RWPE2 (cell line): ENCODE data around the gene CCND2.

Experiments used
- ATAC-seq: fragments of 200-7000 bp; cut with Tn5 transposase; 3 replicates; pipeline ENCODE4 v1.9.1; 2021; ENCODE audit warnings: low read depth
- DNase-seq: peaks from one replicate; pipeline ENCODE4 v3.0.0-alpha.2; 2020; ENCODE audit warnings: low spot score
- H3K27ac ChIP-seq: fragments of 450-650 bp; 2 replicates; pipeline ENCODE4 v1.5.1; 2017; ENCODE audit warnings: mild to moderate bottlenecking; ENCODE audit not compliant: poor library complexity, severe bottlenecking
- H3K27me3 ChIP-seq: fragments of 250-450 bp; sonication (Bioruptor Pico); 2 replicates; pipeline ENCODE4 v1.5.1; 2021; ENCODE audit warnings: mild to moderate bottlenecking, moderate library complexity; ENCODE audit not compliant: insufficient read depth, poor library complexity, severe bottlenecking
- H3K36me3 ChIP-seq: fragments of 250-450 bp; sonication (Bioruptor Pico); 2 replicates; pipeline ENCODE4 v1.5.1; 2020; ENCODE audit warnings: low read depth, mild to moderate bottlenecking, moderate library complexity
- H3K4me1 ChIP-seq: fragments of 250-450 bp; sonication (Bioruptor Pico); 2 replicates; pipeline ENCODE4 v1.5.1; 2021; ENCODE audit warnings: mild to moderate bottlenecking, moderate library complexity; ENCODE audit not compliant: insufficient read depth, poor library complexity, severe bottlenecking
- H3K4me3 ChIP-seq: fragments of 250-450 bp; sonication (Bioruptor Pico); 2 replicates; pipeline ENCODE4 v1.5.1; 2021; ENCODE audit warnings: mild to moderate bottlenecking, moderate library complexity; ENCODE audit not compliant: severe bottlenecking
- H3K9me3 ChIP-seq: fragments of 250-450 bp; sonication (Bioruptor Pico); 2 replicates; pipeline ENCODE4 v1.5.1; 2021; ENCODE audit warnings: mild to moderate bottlenecking, moderate library complexity; ENCODE audit not compliant: severe bottlenecking
- TF ChIP-seq, protein P1 (sequence below): fragments of 450-650 bp; IDR thresholded peaks from one replicate; pipeline ENCODE4 v1.5.1; 2017; ENCODE audit warnings: mild to moderate bottlenecking, moderate library complexity; ENCODE audit not compliant: poor library complexity, severe bottlenecking

The CCND2 gene

GRCh38 chr12:4320853-4321701, 47.5 kb downstream of the CCND2 start, which contains the start of gene TIGAR:
TSS of gene TIGAR (plus strand) at chr12:4321213. CDS start at chr12:4321272, 59 bp downstream.
- peak within 1 kb of the TSS; percentile 56 for H3K27ac ChIP-seq
- DNase-seq = peak; percentile 95
- no peaks in the 10 kb centered on the region for H3K9me3 ChIP-seq
- peak; percentile 96 for ATAC-seq
- peaks cover 22% of the 10 kb centered on the region for H3K36me3 ChIP-seq
- TF ChIP-seq, protein P1, sequence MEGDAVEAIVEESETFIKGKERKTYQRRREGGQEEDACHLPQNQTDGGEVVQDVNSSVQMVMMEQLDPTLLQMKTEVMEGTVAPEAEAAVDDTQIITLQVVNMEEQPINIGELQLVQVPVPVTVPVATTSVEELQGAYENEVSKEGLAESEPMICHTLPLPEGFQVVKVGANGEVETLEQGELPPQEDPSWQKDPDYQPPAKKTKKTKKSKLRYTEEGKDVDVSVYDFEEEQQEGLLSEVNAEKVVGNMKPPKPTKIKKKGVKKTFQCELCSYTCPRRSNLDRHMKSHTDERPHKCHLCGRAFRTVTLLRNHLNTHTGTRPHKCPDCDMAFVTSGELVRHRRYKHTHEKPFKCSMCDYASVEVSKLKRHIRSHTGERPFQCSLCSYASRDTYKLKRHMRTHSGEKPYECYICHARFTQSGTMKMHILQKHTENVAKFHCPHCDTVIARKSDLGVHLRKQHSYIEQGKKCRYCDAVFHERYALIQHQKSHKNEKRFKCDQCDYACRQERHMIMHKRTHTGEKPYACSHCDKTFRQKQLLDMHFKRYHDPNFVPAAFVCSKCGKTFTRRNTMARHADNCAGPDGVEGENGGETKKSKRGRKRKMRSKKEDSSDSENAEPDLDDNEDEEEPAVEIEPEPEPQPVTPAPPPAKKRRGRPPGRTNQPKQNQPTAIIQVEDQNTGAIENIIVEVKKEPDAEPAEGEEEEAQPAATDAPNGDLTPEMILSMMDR = no peak
- H3K27me3 ChIP-seq = no peaks in the 10 kb centered on the region
- H3K4me1 ChIP-seq = peaks cover 21% of the 10 kb centered on the region
- peak within 1 kb of the TSS; percentile 68 for H3K4me3 ChIP-seq

DNA sequence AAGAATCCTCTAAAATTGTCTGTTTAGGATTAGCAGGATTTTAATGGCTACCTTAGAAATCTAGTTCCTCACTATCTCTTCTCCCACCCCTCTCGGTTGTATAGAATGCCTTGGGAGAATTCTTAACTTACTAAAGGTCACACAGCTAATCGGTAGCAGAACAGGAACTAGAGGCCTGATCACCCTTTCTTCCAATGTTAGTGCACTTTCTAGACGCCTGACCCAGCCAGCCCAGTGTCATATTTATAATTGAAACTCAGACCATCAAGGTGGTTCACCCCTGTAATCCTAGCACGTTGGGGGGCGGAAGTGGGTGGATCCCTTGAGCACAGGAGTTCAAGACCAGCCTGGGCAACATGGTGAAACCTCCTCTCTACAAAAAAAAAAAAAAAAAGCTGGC, 49.2 kb downstream of the CCND2 start:
- TF ChIP-seq, protein P1 = no peak
- H3K36me3 ChIP-seq = peaks cover 27% of the 10 kb centered on the region
- H3K9me3 ChIP-seq = no peaks in the 10 kb centered on the region
- DNase-seq (no peak), ATAC-seq (no peak)
- no peak overlapping the region for H3K4me3 ChIP-seq
- no peaks in the 10 kb centered on the region for H3K27me3 ChIP-seq
- H3K4me1 ChIP-seq = peaks cover 21% of the 10 kb centered on the region
- H3K27ac ChIP-seq = no peak overlapping the region
